NCI-H1694 (cell line): ENCODE measurements around the gene PLXNB3.
"Not testable (repeated sequence)": the region's sequence is repeated elsewhere in the genome, so short reads cannot be mapped to it uniquely, and the experiment has no call there.

ENCODE experiments used
- DNase-seq: peaks from one replicate; lab custom pipeline; 2025; lab: John Stamatoyannopoulos, UW

The PLXNB3 gene

GRCh38 chrX:153814591-153815315, 50.7 kb downstream of the PLXNB3 start:
- no peak for DNase-seq

- no peak for DNase-seq
Observed at GRCh38 chrX:153816831-153817690, 53.0 kb downstream of the PLXNB3 start.

GRCh38 chrX:153818064-153818463, 54.0 kb downstream of the PLXNB3 start:
- DNase-seq, result not testable (repeated sequence)

- no peak for DNase-seq
Observed at GRCh38 chrX:153818571-153819383, 54.7 kb downstream of the PLXNB3 start.

GRCh38 chrX:153819384-153820040, 55.5 kb downstream of the PLXNB3 start:
- no peak for DNase-seq

- peak; percentile 24 for DNase-seq
Observed at GRCh38 chrX:153820601-153821000, 56.6 kb downstream of the PLXNB3 start.

GRCh38 chrX:153821066-153821465, 57.0 kb downstream of the PLXNB3 start:
- DNase-seq, result no peak

- DNase-seq, result no peak
Observed at GRCh38 chrX:153824348-153824747, 60.3 kb downstream of the PLXNB3 start.

GRCh38 chrX:153825042-153825441, 61.0 kb downstream of the PLXNB3 start:
- DNase-seq, result no peak
